NCI-H2227 treated with DMSO at 0.1 percent for 48 hours (cell line): ENCODE results near the gene KCNJ1.

Source experiments
- DNase-seq: peaks from one replicate; lab custom pipeline; 2025; lab: John Stamatoyannopoulos, UW

KCNJ1 gene

GRCh38 chr11:128901653-128902514 lies 34.8 kb upstream of the KCNJ1 start:
- no peak for DNase-seq

GRCh38 chr11:128900468-128900867 lies 33.4 kb upstream of the KCNJ1 start:
- no peak for DNase-seq

- DNase-seq = no peak
These were observed 31.7 kb upstream of the KCNJ1 start for GRCh38 chr11:128898580-128899344.

GRCh38 chr11:128897826-128898225 lies 30.7 kb upstream of the KCNJ1 start:
- no peak for DNase-seq

GRCh38 chr11:128896356-128896755 lies 29.3 kb upstream of the KCNJ1 start:
- no peak for DNase-seq

GRCh38 chr11:128895526-128895925 lies 28.4 kb upstream of the KCNJ1 start:
- no peak for DNase-seq

- DNase-seq = no peak
These were observed 27.6 kb upstream of the KCNJ1 start for GRCh38 chr11:128894685-128895084.

- DNase-seq = no peak
These were observed 27.2 kb upstream of the KCNJ1 start for GRCh38 chr11:128894286-128894681.

GRCh38 chr11:128893578-128894285 lies 26.6 kb upstream of the KCNJ1 start:
- no peak for DNase-seq

GRCh38 chr11:128892866-128893565 lies 25.9 kb upstream of the KCNJ1 start:
- DNase-seq = no peak

- no peak for DNase-seq
These were observed 24.9 kb upstream of the KCNJ1 start for GRCh38 chr11:128891913-128892398.

- DNase-seq = peak; percentile 12
These were observed 23.7 kb upstream of the KCNJ1 start, which contains the start of gene KCNJ5 for GRCh38 chr11:128890543-128891368. TSS of gene KCNJ5 (plus strand) at chr11:128891356. CDS start at chr11:128911274, 19,918 bp downstream.

- DNase-seq = no peak
These were observed 23.1 kb upstream of the KCNJ1 start for GRCh38 chr11:128890216-128890542.

- DNase-seq = no peak
These were observed 22.6 kb upstream of the KCNJ1 start for GRCh38 chr11:128889657-128890213.

- DNase-seq = no peak
These were observed 21.2 kb upstream of the KCNJ1 start for GRCh38 chr11:128888034-128888985.

- DNase-seq = no peak
These were observed 19.5 kb upstream of the KCNJ1 start for GRCh38 chr11:128886406-128887124.

GRCh38 chr11:128884703-128885338 lies 17.7 kb upstream of the KCNJ1 start:
- DNase-seq = peak; percentile 14

- no peak for DNase-seq
These were observed 17.0 kb upstream of the KCNJ1 start for GRCh38 chr11:128884054-128884453.
